HG03097 (cell line): ENCODE measurements around the gene TTR.

Experiments
- ATAC-seq: cut with Tn5 transposase; IDR thresholded peaks from one replicate; pipeline ENCODE4 v1.9.1; 2021; ENCODE audit not compliant: unreplicated experiment, low FRiP score

TTR gene

GRCh38 chr18:31578126-31578525 is 13.6 kb upstream of the TTR start:
- ATAC-seq = no peak

DNA sequence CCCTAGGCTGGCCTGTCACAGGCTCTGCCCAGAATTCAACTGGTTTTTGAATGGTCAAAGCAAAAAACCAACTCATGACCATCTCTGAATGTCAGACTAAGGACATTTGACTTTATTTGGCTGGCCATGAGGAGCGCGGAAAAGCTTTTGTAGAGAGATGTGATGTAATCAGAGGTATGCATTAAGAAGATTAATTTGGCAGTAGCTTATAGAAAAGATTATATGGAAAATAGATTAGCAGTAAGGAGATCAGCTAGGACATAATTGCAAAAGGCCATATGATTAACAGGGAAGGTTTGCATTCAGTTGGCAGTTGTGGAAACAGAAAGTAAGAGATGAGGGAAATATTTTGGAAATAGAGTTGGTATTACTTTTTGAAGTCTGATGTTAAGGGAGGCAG is 12.3 kb upstream of the TTR start:
- ATAC-seq = no peak

GRCh38 chr18:31581498-31582197 is 10.0 kb upstream of the TTR start:
- ATAC-seq = no peak

DNA sequence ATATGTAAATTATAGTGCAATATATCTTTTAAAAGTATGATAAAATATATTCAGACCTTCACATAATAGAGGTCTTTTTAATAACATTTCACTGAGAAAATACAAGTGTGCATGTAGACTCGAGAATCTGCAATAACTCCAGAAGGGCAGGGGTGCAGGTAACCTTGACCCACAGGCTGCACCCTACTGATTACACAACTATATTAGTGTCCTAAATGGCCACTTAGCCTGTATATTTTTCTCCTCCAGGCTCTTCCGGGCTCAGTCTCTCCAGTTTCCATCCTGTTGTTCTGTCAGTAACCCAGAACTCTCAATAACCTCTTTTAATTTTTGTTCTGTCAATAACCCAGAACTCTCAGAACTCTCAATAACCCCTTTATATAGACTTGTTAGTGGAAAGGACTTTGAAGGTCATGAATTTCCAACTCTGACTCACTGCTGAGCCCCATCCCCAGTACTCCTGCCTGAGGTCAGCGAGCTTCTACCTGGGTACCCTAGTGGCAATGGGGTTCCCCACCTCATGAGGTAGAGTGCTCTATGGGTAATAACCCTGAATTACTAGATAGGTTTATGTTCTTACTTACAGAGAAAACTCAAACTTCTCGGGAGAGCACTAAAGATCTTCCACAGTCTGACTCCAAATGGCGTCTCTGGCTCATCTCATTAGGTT is 8.4 kb upstream of the TTR start:
- ATAC-seq = no peak

DNA sequence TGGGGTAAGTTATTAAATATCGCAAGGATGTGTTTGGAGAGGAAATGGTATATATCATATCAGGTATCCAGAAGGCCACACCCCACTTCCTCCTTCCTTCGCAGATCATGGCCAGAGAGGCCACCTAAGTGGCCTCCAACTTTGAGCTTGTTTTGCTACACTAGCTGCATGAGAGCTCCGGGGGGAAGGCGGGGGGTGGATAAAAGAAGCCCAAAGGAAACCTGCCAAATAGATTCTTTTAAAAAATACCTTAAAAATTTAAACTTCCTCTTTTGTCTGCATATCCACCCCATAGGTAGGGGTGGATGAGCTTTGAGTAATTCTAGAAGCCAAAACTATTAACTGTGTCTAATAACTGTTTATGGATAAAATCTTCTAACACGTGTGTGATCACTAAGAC is 5.7 kb upstream of the TTR start:
- ATAC-seq = no peak

GRCh38 chr18:31586616-31587015 is 5.1 kb upstream of the TTR start:
- no peak for ATAC-seq

DNA sequence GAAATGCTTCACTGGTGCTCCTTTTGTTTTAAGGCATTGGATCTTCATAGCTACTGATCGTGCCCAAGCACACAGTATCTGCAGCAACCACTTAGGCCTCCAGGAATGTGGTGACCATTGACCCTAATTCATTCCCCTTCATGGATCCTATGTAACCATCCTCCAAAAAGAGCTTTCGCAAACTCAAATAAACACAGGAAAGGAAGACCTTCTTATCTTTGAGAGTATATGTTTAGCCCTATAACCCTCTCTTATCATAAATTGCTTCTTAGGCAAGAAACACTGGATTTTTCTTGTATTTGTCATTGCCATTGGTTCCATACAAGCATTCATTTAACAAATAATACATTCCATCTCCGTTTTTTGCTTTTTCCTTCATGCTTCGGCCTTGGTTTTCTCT is 4.1 kb upstream of the TTR start:
- no peak for ATAC-seq

DNA sequence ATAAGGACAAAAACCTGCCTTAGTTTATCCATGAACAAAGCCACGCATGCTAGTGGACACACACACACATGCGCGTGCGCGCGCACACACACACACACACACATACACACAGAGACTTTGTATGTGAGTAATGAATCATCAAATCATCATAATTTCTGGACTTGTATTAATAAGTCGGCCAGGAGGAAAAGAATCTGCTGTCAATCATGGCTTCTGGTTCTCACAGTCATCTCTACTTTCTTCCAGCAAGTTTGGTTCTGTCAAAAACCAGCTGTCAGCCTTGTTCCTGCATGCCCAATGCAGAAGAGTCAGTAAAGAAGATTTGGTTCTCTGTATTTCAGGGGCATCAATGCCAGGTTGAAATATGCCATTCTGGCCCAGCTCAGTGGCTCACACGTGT is 1.1 kb upstream of the TTR start:
- ATAC-seq = no peak

GRCh38 chr18:31591113-31591512 is 564 bp upstream of the TTR start:
- ATAC-seq = no peak

DNA sequence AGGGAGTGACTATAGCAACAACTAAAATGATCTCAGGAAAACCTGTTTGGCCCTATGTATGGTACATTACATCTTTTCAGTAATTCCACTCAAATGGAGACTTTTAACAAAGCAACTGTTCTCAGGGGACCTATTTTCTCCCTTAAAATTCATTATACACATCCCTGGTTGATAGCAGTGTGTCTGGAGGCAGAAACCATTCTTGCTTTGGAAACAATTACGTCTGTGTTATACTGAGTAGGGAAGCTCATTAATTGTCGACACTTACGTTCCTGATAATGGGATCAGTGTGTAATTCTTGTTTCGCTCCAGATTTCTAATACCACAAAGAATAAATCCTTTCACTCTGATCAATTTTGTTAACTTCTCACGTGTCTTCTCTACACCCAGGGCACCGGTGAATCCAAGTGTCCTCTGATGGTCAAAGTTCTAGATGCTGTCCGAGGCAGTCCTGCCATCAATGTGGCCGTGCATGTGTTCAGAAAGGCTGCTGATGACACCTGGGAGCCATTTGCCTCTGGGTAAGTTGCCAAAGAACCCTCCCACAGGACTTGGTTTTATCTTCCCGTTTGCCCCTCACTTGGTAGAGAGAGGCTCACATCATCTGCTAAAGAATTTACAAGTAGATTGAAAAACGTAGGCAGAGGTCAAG is 955 bp downstream of the TTR start:
- ATAC-seq = no peak

- no peak for ATAC-seq
Observed at GRCh38 chr18:31595121-31595771, 3.6 kb downstream of the TTR start.

- ATAC-seq = no peak
Observed at GRCh38 chr18:31596081-31596872, 4.6 kb downstream of the TTR start.

DNA sequence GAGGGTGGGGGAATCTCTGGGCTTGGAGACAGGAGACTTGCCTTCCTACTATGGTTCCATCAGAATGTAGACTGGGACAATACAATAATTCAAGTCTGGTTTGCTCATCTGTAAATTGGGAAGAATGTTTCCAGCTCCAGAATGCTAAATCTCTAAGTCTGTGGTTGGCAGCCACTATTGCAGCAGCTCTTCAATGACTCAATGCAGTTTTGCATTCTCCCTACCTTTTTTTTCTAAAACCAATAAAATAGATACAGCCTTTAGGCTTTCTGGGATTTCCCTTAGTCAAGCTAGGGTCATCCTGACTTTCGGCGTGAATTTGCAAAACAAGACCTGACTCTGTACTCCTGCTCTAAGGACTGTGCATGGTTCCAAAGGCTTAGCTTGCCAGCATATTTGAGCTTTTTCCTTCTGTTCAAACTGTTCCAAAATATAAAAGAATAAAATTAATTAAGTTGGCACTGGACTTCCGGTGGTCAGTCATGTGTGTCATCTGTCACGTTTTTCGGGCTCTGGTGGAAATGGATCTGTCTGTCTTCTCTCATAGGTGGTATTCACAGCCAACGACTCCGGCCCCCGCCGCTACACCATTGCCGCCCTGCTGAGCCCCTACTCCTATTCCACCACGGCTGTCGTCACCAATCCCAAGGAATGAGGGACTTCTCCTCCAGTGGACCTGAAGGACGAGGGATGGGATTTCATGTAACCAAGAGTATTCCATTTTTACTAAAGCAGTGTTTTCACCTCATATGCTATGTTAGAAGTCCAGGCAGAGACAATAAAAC is 6.5 kb downstream of the TTR start:
- ATAC-seq = no peak

DNA sequence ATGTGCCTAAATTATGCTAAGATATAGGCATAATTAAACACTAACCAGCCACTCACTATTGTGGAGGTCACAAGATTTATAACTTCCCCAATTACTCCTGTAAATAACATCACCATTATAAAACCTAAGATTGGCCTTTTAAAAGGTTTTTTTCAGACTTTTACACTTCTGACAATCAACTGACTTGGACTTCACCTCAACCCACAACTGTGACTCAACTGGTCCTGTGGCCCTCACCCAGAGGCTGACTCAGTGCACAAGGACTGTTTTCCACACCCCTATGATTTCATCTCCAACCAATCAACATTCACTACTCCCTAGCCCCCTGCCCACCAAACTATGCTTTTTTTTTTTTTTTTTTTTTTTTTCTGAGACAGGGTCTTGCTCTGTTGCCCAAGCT is 11.6 kb downstream of the TTR start:
- no peak for ATAC-seq

- no peak for ATAC-seq
Observed at GRCh38 chr18:31606265-31606664, 14.6 kb downstream of the TTR start.

GRCh38 chr18:31607384-31607783 is 15.7 kb downstream of the TTR start:
- no peak for ATAC-seq

DNA sequence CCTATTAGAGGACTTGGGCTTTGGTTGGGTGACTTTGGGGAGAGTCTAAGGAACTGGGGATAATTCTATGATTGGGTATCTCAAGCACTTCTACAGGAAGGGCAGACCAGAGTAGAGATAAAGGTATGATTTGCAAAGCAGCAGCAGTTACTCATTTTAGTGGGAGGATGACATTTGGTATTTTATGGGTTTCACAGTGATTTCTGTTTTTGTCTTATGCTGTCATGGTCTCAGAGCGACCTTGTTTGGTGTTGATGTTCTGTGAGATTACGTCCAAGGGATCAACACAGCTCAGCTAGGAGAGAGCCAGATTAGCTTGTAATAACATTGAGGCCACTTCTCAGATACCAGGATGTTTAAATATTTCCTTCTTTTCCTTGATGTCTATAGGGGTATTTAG is 18.2 kb downstream of the TTR start:
- ATAC-seq = no peak

DNA sequence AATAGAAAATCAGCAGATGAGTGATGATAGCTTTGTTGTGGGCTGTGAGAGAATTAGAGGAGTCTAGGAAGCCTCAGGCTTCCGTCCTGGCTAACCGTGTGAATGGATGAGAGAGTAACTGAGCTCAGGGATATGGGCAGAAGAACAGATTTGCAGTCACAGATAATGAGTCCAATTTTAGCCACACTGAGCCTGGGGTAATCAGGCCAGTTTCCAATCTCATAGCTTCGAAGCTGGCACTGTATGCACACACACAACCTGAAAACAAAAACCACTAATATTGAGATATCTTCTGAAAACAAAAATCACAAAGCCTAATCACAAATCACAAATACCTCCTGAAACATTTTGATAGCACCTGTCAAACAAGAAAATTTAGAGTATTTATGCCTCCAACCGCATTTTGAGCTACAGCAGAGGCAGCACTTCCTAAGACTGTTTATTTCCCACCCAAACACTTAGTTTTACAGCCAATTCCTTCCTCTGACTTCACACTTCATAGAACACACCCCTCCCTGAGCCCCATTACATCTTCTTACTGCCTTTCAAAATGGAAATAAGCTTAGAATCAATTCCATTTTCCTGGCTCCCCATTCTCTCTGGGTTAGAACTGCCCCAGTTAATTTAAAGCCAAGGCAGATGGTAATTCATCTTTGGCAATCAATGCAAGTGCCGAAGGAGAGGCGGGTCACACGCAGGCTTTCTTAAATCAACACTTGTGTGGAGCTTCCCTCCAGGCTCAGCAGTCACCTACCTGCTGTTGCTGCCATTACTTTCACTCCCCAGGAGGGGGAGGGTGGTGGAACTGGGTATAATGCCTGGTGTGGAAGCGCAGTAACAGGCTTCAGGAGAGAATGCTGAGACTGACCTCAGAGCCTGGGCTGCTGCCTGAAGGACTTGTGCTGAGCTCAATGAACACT is 18.9 kb downstream of the TTR start:
- no peak for ATAC-seq

- no peak for ATAC-seq
Observed at GRCh38 chr18:31611511-31611910, 19.8 kb downstream of the TTR start.
